T-helper 1 cell treated with Interleukin-12 subunit alpha and Interleukin-12 subunit beta and Interleukin-4 antibody, amounts not matched to agents 30 μg/mL and 1 μg/mL, for 36 hours (primary cell): Measurements from ENCODE around the gene OR52B6.
"Not testable (repeated sequence)": the region's sequence is repeated elsewhere in the genome, so short reads cannot be mapped to it uniquely, and the experiment has no call there.

Source experiments
- H3K27ac Mint-ChIP-seq: one replicate; pipeline ENCODE4 v1.8.0; 2021; ENCODE audit warnings: mild to moderate bottlenecking, mixed read lengths
- H3K27me3 Mint-ChIP-seq: one replicate; pipeline ENCODE4 v1.8.0; 2021; ENCODE audit warnings: low read depth, mixed read lengths
- H3K36me3 Mint-ChIP-seq: one replicate; pipeline ENCODE4 v1.8.0; 2021; ENCODE audit warnings: low read depth, mixed read lengths
- H3K4me1 Mint-ChIP-seq: one replicate; pipeline ENCODE4 v1.8.0; 2021; ENCODE audit warnings: low read depth, mixed read lengths
- H3K4me3 Mint-ChIP-seq: one replicate; pipeline ENCODE4 v1.8.0; 2021; ENCODE audit warnings: mild to moderate bottlenecking, moderate library complexity, mixed read lengths
- H3K9me3 Mint-ChIP-seq: one replicate; pipeline ENCODE4 v1.8.0; 2021; ENCODE audit warnings: mixed read lengths

OR52B6 gene

GRCh38 chr11:5575152-5575551, 5.5 kb upstream of the OR52B6 start:
- peaks cover 2% of the 10 kb centered on the region for H3K4me1 Mint-ChIP-seq
- no peak overlapping the region for H3K27ac Mint-ChIP-seq
- no peaks in the 10 kb centered on the region for H3K27me3 Mint-ChIP-seq
- H3K36me3 Mint-ChIP-seq = no peaks in the 10 kb centered on the region
- H3K4me3 Mint-ChIP-seq = no peak overlapping the region
- H3K9me3 Mint-ChIP-seq = no peaks in the 10 kb centered on the region

DNA sequence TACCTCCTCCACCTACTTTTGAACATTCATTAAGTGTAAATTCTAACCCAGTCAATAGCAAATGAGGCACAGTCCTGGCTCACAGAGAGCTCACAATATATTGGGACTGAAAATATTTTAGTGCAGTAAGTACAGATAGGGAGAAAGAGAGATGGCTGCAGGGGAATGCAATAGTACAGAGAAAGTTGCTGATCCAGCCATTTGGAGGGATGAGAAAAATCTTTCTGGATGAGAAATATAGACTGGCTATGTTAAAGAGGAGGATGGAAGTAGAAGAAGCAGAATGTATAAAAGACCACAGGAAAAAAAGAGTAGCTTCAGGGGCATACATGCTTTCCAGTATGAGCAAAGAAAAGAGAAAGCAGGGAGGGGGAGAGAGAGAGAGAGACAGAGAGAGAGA, 3.6 kb upstream of the OR52B6 start:
- Mint-ChIP-seq H3K27ac (no peak overlapping the region), H3K27me3 (no peaks in the 10 kb centered on the region), H3K4me3 (no peak overlapping the region), H3K9me3 (no peaks in the 10 kb centered on the region), H3K36me3 (no peaks in the 10 kb centered on the region), H3K4me1 (no peaks in the 10 kb centered on the region)

DNA sequence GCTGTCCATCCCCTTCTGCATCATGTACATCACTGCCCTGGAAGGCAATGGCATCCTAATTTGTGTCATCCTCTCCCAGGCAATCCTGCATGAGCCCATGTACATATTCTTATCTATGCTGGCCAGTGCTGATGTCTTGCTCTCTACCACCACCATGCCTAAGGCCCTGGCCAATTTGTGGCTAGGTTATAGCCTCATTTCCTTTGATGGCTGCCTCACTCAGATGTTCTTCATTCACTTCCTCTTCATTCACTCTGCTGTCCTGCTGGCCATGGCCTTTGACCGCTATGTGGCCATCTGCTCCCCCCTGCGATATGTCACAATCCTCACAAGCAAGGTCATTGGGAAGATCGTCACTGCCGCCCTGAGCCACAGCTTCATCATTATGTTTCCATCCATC, 337 bp downstream of the OR52B6 start:
- H3K27me3 Mint-ChIP-seq = no peaks in the 10 kb centered on the region
- no peaks in the 10 kb centered on the region for H3K4me1 Mint-ChIP-seq
- no peaks in the 10 kb centered on the region for H3K9me3 Mint-ChIP-seq
- H3K27ac Mint-ChIP-seq = no peak overlapping the region
- no peak overlapping the region for H3K4me3 Mint-ChIP-seq
- H3K36me3 Mint-ChIP-seq = no peaks in the 10 kb centered on the region

GRCh38 chr11:5584458-5584857, 3.8 kb downstream of the OR52B6 start:
- not testable (repeated sequence) for H3K4me1 Mint-ChIP-seq, H3K36me3 Mint-ChIP-seq, H3K27ac Mint-ChIP-seq, H3K4me3 Mint-ChIP-seq, H3K27me3 Mint-ChIP-seq, H3K9me3 Mint-ChIP-seq

DNA sequence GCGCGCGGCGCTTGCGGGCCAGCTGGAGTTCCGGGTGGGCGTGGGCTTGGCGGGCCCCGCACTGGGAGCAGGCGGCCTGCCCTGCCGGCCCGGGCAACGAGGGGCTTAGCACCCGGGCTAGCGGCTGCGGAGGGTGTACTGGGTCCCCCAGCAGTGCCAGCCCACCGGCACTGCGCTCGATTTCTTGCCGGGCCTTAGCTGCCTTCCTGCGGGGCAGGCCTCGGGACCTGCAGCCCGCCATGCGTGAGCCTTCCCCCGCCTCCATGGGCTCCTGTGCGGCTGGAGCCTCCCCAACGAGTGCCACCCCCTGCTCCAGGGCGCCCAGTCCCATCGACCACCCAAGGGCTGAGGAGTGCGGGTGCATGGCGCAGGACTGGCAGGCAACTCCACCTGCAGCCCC, 9.2 kb downstream of the OR52B6 start:
- H3K9me3 Mint-ChIP-seq, H3K27ac Mint-ChIP-seq, H3K4me1 Mint-ChIP-seq, H3K27me3 Mint-ChIP-seq, H3K4me3 Mint-ChIP-seq, H3K36me3 Mint-ChIP-seq: not testable (repeated sequence)

DNA sequence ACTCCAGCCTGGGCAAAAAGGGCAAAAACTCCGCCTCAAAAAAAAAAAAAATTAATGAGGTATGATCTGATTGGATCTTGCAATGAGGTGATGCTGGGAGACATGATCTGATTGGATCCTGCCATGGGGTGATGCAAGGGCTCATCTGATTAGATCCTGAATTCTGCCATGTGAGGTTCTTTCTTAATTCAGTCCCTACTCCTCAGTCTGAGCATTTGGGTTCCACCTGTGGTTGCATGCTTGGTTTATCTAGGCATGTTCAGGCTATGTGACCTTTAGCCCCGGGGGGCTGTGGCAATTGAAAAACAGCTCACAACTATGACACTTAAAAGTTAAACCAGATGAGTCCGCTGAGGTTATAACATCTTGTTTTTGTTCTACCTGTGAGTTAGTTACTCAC, 10.9 kb downstream of the OR52B6 start:
- Mint-ChIP-seq H3K27ac (no peak overlapping the region), H3K36me3 (no peaks in the 10 kb centered on the region), H3K9me3 (no peaks in the 10 kb centered on the region)

GRCh38 chr11:5592615-5593014, 11.9 kb downstream of the OR52B6 start:
- H3K27me3 Mint-ChIP-seq = no peaks in the 10 kb centered on the region
- H3K4me1 Mint-ChIP-seq = peaks cover 6% of the 10 kb centered on the region
- H3K36me3 Mint-ChIP-seq = no peaks in the 10 kb centered on the region
- no peak overlapping the region for H3K27ac Mint-ChIP-seq
- H3K9me3 Mint-ChIP-seq = no peaks in the 10 kb centered on the region
- H3K4me3 Mint-ChIP-seq = no peak overlapping the region

More for the DNA sequence above, 10.9 kb downstream of the OR52B6 start:
- peaks cover 1% of the 10 kb centered on the region for H3K4me1 Mint-ChIP-seq
- H3K27me3 Mint-ChIP-seq = no peaks in the 10 kb centered on the region
- no peak overlapping the region for H3K4me3 Mint-ChIP-seq

DNA sequence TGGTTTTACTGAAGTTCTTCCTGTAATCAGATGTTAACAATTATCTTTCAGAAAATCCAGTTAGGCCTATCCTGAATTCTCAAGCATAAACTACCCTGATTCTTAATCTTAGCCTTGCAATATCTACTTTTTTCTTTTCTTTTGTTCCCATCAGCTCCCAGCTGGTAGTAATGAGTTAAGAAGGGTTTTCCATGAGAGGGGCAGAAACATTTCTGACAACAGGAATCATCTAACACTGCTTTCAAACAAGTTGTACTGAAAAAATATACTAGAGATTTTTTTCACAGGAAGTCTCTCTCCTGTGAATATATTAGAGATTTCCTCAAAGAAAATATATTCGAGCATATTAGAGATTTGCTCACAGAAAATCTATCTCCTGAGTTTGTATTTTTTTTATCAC, 12.5 kb downstream of the OR52B6 start:
- no peaks in the 10 kb centered on the region for H3K9me3 Mint-ChIP-seq
- H3K27me3 Mint-ChIP-seq = no peaks in the 10 kb centered on the region
- H3K4me1 Mint-ChIP-seq = peaks cover 6% of the 10 kb centered on the region
- no peak overlapping the region for H3K4me3 Mint-ChIP-seq
- no peaks in the 10 kb centered on the region for H3K36me3 Mint-ChIP-seq
- H3K27ac Mint-ChIP-seq = no peak overlapping the region

GRCh38 chr11:5596607-5597201, 16.0 kb downstream of the OR52B6 start, which contains the start of gene TRIM6:
Gene TRIM6 (plus strand): TSS chr11:5596637. CDS start chr11:5596898, 261 bp downstream.
- H3K27ac Mint-ChIP-seq = peak within 1 kb of the TSS; percentile 34

DNA sequence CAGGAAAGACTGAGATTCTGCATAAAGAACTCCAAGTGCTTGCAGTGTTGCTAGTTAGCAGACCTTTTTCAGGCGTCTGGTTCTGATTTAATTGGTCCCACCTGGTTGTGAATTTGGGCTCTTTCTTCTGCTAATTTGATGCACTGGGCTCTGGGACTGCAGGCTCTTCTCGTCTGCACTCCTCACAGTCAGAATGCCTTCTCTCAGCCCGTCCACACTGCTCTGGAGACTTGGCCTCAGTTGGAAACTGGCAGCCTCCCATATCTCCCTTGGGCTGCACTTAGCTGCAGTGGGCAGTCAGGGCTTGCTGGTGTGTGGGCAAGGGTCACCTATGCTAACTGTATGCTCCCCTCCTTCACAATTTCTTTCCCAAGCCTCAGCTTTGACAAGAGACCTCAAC, 17.3 kb downstream of the OR52B6 start:
- H3K36me3 Mint-ChIP-seq = no peaks in the 10 kb centered on the region
- H3K4me3 Mint-ChIP-seq = no peak overlapping the region
- H3K27ac Mint-ChIP-seq = no peak overlapping the region
- no peaks in the 10 kb centered on the region for H3K27me3 Mint-ChIP-seq
- H3K9me3 Mint-ChIP-seq = no peaks in the 10 kb centered on the region
- peaks cover 6% of the 10 kb centered on the region for H3K4me1 Mint-ChIP-seq

More at GRCh38 chr11:5596607-5597201, 16.0 kb downstream of the OR52B6 start, which contains the start of gene TRIM6:
- peak within 1 kb of the TSS; percentile 57 for H3K4me3 Mint-ChIP-seq
- H3K4me1 Mint-ChIP-seq = peaks cover 6% of the 10 kb centered on the region
- H3K27me3 Mint-ChIP-seq = no peaks in the 10 kb centered on the region
- no peaks in the 10 kb centered on the region for H3K36me3 Mint-ChIP-seq
- no peaks in the 10 kb centered on the region for H3K9me3 Mint-ChIP-seq

DNA sequence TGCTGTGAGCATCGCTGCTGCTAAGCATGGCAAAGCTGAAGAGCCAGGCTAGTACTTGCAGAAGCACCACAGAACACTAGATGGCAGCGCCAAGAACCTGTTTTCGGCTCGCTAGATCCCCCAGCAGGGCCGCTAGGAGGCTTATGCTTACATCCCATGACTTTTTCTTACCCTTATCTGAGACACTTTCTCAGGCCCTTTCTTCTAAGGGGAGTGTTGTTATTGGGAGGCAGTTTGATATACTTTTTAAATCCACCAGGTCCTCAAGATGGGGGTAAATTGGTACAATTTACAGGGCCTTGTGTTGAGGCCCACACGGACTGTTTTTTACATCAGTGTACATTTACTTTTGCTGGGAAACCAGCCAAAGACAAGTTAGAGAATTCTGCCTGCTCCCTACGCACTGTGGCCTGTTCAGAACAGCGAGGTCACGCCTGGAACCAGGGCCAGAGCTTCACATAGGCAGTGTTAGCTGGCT, 19.7 kb downstream of the OR52B6 start:
- H3K9me3 Mint-ChIP-seq = no peaks in the 10 kb centered on the region

DNA sequence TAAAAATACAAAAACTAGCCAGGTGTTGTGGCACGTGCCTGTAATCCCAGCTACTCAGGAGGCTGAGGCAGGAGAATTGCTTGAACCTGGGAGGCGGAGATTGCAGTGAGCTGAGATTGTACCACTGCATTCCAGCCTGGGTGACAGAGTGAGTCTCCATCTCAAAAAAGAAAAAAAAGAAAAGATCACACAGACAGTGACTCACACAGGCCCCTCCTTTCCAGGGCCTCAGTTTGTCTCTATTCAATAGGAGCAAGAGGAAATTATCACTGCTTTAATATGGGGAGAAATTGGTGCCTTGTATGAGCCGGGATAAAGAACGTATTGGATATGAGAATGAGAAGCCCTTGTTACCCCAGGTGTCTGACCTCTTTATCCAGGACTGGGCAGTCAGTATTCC, 22.1 kb downstream of the OR52B6 start:
- not testable (repeated sequence) for H3K27me3 Mint-ChIP-seq, H3K36me3 Mint-ChIP-seq, H3K9me3 Mint-ChIP-seq, H3K4me3 Mint-ChIP-seq, H3K27ac Mint-ChIP-seq, H3K4me1 Mint-ChIP-seq

More for the DNA sequence above, 19.7 kb downstream of the OR52B6 start:
- Mint-ChIP-seq H3K4me3 (no peak overlapping the region), H3K36me3 (no peaks in the 10 kb centered on the region), H3K27me3 (no peaks in the 10 kb centered on the region), H3K4me1 (peaks cover 6% of the 10 kb centered on the region), H3K27ac (no peak overlapping the region)

- no peak overlapping the region for H3K27ac Mint-ChIP-seq
- H3K36me3 Mint-ChIP-seq = no peaks in the 10 kb centered on the region
- no peaks in the 10 kb centered on the region for H3K9me3 Mint-ChIP-seq
- no peaks in the 10 kb centered on the region for H3K27me3 Mint-ChIP-seq
- H3K4me3 Mint-ChIP-seq = no peak overlapping the region
- no peaks in the 10 kb centered on the region for H3K4me1 Mint-ChIP-seq
Observed at GRCh38 chr11:5603326-5603725, 22.6 kb downstream of the OR52B6 start.

- Mint-ChIP-seq H3K27ac (no peak overlapping the region), H3K4me3 (no peak overlapping the region), H3K36me3 (no peaks in the 10 kb centered on the region), H3K27me3 (no peaks in the 10 kb centered on the region), H3K9me3 (no peaks in the 10 kb centered on the region), H3K4me1 (no peaks in the 10 kb centered on the region)
Observed at GRCh38 chr11:5604896-5605295, 24.2 kb downstream of the OR52B6 start.

GRCh38 chr11:5605849-5606248, 25.2 kb downstream of the OR52B6 start:
- H3K27me3 Mint-ChIP-seq = no peaks in the 10 kb centered on the region
- H3K36me3 Mint-ChIP-seq = no peaks in the 10 kb centered on the region
- H3K9me3 Mint-ChIP-seq = no peaks in the 10 kb centered on the region
- no peak overlapping the region for H3K27ac Mint-ChIP-seq
- H3K4me3 Mint-ChIP-seq = no peak overlapping the region
- peaks cover 5% of the 10 kb centered on the region for H3K4me1 Mint-ChIP-seq

GRCh38 chr11:5608808-5609207, 28.1 kb downstream of the OR52B6 start:
- Mint-ChIP-seq H3K27me3 (peaks cover 5% of the 10 kb centered on the region), H3K36me3 (no peaks in the 10 kb centered on the region), H3K9me3 (no peaks in the 10 kb centered on the region), H3K27ac (no peak overlapping the region), H3K4me1 (peaks cover 5% of the 10 kb centered on the region), H3K4me3 (no peak overlapping the region)
